Stimulated activated CD8-positive, alpha-beta memory T cell treated with anti-CD3 and anti-CD28 coated beads, Interleukin-7, amount 100 ng/mL, for 1 hour (primary cell): ENCODE results near the gene HMG20A.
"Not testable (repeated sequence)": the region's sequence is repeated elsewhere in the genome, so short reads cannot be mapped to it uniquely, and the experiment has no call there.

Experiments used
- DNase-seq, 2 donors: peaks; one replicate each; pipeline ENCODE4 v3.0.0-alpha.2; 2020; ENCODE audit warnings: low read depth in 2 of 2

The HMG20A gene

DNA sequence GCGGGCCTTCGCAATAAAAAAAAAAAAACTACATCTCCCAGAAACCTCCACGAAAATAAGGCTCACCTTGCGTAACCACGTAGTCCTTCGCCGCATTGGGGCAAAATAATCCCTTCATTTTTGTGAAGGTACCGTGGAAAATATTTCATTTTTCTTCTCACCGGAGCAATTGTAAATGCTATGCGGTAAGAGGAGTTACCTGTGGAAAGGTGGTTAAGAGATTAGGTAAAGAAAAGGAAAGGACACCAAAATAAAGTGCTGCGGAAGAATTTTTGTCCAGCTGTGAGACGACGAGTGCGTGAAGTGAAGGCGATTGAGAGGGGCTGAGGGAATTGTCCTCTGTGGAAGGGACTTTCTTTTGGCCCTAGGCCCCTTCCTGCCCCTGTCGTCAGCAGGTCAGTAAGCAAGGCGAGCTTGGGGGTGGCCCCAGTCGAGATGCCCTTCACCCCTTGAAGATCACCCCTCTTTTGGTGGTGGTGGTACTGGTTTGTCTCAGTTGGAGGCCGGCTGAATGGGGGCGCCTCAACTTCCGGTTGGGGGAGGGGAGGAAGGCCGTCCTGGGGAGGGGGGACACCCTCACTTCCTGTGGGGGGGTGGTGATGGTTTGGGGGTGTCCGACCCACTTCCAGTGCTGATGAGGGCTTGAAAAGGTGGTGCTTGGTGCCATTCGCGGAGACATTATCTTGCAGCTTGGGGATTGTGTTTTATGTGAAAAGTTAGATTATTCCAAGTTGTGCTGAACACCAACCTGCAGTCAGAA, at the start of gene HMG20A:
Gene HMG20A, plus strand, starts transcription at position 279 of the 760 bp plus-strand sequence. CDS start 37,520 bp downstream, outside the sequence.
- peak in 1 of 2 donors; percentile 13 for DNase-seq

DNA sequence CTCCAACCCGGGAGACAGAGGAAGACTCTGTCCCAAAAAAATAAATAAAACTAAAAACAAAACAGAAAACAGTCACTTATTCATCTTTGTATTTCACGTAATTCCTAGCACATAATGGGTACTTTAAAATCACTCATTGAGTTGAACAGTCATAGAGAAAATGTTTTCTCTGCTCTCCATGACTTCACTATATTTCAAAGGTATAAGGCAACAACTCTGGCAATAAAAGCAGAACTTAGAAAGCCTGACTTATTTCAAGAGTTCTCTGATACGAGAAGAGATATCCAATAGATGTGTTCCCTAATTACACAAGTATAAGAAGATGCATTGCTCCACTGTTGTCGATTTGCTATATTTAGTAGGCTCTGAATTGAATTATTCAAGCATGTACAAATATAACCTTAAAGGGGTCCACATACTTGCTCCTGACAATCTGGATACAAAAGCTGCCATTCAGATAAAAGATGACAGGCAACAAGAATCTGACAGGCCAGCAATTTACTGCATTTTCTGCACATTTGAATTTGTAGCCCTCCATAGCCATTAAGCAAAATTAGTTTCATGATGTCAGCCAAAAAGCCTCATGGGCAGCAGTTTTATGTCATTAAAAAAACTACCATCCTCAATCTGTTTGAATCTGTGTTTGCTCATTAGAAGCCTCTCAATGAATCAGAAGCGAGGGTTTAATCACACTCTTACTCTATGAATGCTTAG, 48.7 kb upstream of the HMG20A start:
- no peak for DNase-seq

DNA sequence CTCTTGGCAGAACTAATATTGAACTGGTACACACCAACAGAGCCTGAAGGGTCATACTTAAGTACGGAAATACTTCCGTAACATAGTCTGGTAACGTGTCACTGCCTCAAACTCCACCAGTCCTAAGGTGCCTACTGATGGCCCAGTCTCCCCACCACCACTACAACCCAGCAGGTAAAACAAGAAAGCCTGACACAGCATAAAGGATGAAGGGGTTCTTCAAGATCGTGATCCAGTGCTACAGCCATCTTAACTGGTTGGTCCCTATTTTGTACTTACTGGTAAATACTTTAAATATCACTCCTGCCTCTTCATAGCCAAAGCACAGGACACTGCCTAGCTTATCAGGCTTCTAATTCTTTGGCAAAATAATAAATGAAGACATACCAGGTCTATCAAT, 47.2 kb upstream of the HMG20A start:
- no peak for DNase-seq

DNA sequence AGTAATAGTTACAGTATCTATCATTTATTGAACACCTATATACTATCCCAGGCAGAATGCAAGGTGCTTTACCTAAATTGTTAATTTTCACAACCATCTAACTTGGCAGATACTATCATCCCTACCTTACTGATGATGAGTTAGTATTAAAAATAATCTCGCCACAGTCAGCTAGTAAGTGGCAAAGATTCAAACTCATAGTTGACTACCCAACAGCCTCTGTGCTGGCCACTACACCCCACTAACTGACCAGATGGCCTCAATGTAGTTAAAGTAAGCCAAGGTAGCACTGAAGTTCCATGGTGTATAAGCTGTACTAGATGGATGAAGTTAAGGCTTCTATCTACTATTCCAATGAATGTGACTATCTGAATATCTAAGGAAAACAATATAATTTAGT, 45.6 kb upstream of the HMG20A start:
- DNase-seq = no peak

DNA sequence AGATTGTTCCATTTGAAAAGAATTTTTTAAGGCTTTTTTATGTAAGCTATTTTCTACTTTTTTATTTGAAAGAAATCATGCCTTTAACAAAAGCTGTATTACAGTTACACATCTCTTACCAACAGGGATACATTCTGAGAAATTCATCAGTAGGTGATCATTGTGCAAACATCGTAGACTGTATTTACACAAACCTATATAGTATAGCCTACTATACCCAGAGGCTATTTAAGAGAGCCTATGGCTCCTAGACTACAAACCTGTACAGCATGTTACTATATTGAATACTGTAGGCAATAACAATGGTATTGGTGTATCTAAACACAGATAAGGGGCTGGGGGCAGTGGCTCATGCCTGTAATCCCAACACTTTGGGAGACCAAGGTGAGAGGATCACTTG, 43.9 kb upstream of the HMG20A start:
- no peak for DNase-seq

DNA sequence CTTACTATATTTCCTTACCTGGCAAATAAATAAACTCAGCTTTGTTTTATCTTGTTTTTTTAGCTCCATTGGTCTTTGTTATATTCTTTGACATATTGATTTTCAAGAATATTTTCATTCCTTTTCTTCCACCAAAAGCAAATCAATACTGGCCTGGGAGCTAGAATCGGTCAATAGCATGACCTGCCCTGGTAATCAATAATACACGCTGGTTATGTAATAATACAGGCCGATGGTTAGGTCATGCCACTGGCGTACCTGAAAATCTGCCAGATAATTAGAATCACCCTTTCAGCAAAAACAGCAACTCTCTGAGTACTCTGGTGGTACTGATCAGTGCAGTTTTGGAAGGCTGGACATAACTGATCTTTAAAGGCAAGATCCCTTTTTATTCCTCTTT, 40.7 kb upstream of the HMG20A start:
- DNase-seq = no peak

DNA sequence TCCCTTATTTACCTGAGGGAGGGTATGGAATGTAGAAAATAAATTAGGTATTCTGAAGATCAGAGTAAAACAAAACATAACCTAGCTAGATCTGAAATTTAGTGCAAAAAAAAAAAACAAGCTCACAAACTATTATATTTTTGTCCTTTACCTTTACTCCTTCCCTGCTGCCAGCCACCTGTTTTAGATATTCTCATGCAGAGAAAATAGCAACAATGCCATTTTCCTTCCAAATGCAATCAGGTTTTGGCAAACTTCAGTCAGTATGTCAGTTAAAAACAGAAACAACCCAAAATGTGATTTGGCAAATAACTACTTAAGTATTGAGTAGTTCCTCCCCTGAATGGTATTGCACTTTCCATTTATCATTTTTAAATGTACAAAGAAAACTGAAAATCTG, 36.6 kb upstream of the HMG20A start:
- no peak for DNase-seq

DNA sequence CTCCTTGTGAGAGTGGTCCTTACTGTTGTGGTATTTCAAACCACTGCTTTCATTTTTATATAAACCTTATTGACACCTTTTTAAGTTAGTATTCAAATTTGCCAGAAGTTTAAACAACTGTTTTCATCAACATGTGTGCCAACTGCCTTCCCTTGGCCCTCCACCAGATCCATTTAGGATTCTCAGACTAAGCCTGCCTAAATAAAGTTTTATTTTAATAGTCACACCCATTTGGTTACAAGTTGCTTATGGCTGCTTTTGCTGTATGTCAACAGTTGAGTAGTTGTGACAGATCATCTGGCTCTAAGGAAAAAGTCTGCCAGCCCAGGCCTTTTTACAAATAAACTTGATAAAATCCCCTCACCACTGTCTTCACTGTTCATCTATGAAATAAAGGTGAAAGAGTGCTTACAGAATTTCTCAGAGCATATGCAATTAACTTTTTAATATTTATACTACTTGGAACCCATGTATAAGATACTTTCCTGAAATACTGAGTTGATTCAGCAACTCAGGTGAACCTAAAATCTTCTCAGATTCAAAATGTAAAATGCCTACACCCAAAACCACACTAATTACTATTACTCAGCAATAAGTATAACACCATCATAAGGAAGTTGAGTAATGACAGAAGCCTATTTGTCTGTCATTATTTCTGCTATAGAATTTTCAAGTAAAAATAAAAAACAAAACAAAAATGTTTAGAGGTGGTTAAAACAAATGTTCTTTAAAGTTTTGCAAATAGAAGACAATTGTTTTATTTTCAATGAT, 35.9 kb upstream of the HMG20A start:
- no peak for DNase-seq

DNA sequence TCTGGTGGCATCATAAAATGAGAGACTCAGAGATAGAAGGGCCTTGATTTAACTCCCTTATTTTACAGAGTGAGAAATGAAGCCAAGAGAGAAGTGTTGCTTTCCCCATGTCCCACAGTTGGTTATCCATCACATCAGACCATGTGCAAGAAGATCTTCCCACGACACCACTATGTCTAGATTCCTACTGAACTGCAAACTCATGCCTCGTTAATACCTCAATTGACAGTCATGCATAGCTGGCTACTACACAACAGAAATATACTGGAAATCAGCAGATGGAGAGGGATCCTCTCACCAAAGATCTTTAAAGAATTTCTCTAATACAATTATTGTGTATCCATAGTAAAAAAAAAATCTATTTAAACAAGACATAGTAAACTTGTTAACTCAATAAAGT, 34.1 kb upstream of the HMG20A start:
- no peak for DNase-seq

DNA sequence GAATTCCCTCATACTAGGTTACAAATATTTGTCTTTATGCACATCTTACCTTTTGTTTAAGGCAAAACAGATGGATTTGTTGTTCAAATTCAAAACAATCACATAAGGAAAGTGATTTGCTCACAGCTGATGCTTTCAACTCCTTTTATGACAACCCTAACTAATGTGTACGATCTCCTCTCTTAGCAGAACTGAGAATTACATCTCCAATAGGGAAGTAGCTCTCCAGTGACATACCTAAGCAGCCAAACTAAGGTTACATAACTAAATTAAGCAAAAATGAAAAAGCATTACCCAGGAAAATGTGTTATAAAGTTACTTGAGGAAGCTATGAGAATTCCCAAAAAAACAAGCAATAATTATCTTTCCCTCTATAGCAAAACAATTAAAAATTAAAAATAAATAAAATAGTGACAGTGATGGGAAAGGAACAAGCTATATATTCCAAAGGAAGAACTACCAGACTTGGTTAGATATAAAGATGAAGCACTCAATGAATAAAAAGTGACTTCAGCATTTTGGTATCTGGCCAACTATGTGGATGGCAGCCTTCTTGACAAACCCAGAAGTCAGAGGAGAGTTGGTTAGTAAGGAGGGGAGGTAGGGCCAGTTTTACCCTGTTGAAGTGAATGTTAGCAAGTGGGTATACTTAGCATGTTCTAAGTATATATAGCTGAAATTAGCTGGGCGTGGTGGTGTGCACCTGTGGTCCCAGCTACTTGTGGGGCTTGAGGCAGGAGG, 33.2 kb upstream of the HMG20A start:
- DNase-seq = no peak

DNA sequence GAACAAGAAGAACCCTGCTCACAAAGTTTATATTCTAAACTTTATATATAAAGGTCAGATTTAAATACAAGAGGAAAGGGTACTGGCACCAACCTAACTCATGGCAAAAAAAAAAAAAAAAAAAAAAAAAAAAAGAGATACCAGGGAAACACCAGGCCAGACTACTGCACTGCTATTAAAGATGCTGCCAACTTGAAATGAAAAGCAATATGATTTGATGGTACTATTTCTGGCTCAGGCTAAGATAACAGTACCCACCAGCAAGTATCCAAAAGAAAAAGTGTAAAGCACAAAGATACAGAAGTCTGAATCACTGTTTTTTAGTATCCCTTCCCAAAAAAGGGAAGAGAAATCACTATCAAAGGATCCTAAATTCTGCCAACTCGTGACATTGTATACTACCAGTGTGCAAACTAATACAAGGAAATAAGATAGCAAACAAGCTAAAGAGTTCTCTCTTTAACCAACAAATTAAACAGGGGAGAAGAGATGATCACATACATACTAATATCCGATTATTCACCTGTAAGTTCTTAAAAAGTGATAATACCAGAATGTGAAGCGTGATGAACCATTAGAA, 29.2 kb upstream of the HMG20A start:
- no peak for DNase-seq

DNA sequence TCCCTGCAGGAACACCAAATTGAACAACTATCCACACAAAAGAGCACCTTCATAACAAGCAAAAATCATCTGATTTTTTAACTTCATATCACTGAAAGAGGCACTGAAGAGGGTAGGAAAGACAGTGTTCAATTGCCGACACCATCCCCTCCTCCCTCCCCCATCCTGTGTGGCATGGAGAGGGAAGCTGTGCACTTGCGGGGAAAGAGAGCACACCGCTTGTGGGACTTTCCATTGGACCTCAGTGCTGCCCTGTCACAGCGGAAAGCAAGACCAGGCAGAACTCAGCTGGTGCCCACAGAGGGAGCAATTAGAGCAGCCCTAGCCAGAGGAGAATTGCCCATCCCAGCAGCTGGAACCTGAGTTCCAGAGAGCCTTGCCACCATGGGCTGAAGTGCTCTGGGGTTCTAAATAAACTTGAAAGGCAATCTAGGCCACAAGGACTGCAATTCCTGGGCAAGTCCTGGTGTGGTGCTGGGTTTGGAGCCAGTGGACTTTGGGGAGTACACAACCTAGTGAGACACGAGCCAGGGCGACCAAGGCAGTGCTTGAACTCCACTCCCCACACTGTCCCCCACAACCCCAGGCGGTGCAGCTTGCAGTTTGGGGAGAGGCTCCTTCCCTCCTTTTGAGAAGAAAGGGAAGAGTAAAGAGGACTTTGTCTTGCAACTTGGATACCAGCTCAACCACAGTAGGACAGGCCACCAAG, 27.8 kb upstream of the HMG20A start:
- DNase-seq = no peak

DNA sequence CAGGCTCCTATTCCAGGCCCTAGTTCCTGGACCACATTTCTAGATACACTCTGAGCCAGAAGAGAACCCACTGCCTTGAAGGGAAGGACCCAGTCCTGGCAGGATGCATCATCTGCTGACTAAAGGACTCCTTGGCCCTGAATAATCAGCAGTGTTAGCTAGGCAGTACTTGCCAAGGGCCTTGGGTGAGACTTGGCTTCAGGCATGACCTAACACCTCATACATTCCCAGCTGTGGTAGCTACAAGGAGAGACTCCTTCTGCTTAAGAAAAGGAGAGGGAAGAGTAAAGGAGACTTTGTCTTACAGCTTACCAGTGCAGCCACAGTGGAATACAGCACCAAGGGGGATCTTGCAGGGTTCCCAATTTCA, 27.2 kb upstream of the HMG20A start:
- no peak for DNase-seq

DNA sequence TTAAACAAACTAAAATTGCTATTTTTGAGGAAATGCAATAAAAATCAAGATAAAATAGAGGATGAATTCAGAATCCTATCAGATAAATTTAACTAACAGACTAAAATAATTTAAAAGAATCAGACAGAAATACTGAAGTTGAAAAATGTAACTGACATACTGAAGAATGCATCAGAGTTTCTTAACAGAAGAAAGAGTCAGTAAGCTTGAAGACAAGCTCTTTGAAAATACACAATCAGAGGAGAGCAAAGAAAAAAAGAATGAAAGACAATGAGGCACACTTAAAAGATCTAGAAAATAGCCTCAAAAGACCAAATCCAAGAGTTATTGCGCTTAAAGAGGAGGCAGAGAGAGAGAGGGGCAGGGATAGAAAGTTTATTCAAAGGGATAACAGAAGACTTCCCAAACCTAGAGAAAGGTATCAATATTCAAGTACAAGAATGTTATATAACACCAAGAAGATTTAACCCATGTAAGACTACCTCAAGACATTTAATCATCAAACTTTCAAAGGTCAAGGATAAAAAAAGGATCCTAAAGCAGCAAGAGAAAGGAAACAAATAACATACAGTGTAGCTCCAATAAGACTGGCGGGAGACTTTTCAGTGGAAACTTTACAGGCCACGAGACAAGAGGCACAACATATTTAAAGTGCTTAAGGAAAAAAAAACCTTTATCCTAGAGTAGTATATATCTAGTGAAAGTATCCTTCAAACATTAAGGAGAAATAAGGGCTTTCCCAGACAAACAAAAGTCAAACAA, 25.5 kb upstream of the HMG20A start:
- DNase-seq = no peak

DNA sequence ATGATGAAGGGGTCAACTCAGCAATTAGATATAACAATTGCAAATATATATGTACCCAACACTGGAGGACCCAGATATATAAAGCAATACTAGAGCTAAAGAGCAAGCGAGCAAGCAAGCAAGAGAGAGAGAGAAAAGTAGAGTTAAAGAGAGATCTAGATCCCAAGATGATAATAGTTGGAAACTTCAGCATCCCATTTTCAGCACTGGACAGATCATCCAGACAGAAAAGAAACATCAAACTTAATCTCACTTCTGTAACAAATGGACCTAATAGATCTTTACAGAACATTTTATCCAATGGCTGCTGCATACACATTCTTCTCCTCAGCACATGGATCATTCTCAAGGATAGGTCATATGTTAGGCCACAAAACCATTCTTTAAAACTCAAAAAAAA, 24.0 kb upstream of the HMG20A start:
- no peak for DNase-seq

DNA sequence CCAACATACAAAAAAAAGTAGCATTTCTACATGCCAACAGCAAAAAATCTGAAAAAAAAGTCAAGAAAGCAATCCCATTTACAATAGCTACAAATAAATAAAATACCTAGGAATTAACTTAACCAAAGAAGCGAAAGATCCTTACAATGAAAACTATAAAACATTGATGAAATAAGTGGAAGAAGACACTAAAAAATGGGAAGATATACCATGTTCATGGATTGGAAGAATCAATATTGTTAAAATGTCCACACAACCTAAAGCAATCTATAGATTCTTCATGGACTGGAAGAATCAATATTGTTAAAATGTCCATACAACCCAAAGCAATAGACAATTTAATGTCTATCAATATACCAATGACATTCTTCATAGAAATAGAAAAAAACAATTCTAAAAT, 21.8 kb upstream of the HMG20A start:
- no peak for DNase-seq

DNA sequence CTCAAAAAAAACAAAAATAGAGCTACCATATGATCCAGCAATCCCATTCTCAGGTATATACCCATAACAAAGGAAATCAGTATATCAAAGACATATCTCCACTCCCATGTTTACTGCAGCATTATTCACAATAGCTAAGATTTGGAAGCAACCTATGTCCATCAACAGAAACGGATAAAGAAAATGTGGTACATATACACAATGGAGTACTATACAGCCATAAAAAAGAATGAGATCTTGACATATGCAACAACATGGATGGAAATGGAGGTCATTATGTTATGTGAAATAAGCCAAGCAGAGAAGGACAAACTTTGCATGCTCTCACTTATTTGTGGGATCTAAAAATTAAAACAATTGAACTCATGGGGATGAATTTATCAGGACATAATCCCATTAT, 20.4 kb upstream of the HMG20A start:
- DNase-seq = no peak

DNA sequence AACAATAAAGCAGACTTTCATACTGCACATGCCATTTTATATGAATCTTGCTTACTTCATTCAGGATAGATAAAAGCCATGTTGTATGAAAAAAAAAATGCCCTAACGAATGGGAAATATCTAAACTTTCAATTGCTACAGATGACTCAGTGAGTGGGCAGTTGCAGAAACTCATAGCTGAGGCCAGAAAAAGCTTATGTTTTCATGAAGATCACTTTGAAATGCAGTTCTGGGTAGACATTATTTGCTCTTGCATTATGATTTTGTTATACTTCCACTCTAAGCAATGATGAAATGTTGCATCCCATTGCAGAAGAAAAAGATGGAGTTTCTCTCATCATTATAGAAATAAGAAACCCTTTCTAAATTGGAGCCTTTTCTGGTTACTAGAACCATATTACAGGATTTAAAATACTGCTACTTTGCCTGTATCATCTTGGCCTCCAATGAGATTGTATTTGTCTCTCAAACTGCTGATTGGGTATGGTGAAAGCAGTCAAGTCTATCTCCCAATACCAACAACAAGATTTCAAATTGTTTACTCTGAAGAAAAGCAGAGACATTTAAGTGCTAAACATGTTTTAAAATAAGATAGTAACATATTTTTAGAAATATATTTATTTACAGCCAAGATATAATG, 17.8 kb upstream of the HMG20A start:
- DNase-seq = no peak

DNA sequence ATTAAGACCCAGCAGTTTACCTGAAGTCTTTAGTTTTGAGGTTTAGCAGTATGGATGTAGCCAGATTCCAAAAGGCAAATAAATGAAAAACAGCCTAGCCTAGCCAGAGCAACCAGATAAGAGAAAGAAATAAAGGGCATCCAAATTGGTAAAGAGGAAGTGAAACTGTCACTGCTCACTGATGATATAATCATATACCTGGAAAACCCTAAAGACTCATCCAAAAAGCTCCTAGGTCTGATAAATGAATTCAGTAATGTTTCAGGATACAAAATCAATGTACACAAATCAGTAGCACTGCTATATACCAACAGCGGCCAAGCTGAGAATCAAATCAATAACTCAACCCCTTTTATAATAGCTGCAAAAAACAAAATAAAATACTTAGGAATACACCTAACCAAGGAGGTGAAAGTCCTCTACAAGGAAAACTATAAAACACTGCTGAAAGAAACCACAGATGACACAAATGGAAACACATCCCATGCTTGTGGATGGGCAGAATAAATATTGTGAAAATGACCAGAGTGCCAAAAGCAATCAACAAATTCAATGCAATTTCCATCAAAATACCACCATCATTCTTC, 14.4 kb upstream of the HMG20A start:
- not testable (repeated sequence) for DNase-seq
